Measurements from ENCODE around the gene COL4A2.

DNA sequence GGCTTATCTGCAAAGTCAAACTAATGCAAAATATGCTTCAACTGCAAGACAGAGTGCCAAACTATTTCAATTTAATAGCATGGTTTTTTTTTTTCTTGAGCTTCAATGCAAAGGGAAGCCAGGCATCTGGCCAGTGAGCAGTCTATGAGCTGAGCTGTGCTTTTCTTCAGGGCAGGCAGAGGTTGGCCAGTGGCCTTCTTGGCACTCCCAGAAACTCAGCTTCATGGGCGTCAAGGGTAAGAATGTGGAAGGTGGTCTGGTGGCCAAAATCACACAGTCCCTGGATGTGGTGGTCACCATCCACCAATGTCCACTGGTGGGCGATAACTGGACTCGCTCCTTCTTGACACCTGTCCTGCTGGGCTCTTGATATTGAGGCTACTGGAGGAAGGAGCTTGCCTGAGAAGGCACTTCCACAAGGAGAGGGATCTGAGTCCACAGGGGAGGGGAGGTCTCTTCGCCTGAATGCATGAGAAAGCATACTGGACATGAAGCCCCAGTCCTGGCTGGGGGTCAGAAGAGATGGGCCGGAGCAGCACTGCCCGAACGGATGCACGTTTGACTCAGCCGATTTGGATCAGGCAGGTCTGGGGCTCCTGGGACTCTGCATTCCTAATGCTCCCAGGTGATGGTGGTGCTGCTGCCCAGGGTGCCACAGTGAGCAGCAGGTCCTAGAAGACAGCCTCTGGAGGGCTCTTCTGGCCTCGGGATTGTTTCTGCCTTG is 17.1 kb downstream of the COL4A2 start:
- no peak for TF ChIP-seq CTCF (IDR thresholded peaks at IDR 0.05)
- no peak for TF ChIP-seq POLR2A (IDR thresholded peaks at IDR 0.05)
